ENCODE measurements around the gene ITPKB. TPM values are rescaled to one million over a fixed set of nuclear protein-coding genes. Genes with fewer than 3 reads are reported as not detected.

The ITPKB gene
- polyA plus RNA-seq, 2 donors, result 6.5 to 8.1 TPM

DNA sequence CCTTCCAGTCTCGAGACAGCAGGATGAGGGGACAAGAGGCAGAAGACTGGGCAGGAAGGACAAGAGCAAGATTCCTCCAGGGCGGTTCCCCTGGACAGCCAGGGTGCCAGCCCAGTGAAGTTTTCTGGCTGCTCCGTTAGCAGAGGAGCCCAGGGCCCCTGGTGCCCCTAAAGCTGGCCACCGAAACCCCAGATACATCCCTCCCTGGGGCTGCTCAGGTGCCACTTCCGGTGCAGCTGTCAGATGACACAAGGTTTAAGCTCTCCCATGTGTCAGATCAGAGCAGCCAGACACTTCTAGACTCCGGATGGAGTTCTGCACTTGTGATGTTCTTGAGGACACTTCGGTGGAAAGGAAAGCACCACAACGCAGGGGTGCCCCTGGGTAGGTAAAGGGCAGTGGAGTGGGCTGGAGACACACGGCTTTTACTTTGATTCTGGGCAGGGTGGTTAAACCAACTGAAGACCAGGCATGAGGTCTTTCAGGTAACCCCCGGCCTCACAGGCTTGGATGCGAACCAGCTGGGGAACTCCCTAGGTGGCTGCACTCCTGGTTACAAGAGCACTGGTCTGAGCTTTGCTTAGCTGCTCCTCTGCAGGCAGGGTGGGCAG is 85.7 kb downstream of the ITPKB start:
- Histone ChIP-seq H3K4me1 (ENCODE audit: control insufficient read depth in 2 of 2, insufficient read depth in 2 of 2, low read length in 1 of 2) (peaks cover 0 to 23% of the 10 kb centered on the region in 2 donors), H3K9me3 (ENCODE audit: control insufficient read depth in 2 of 2, insufficient read depth in 1 of 2, low read depth in 1 of 2, low read length in 1 of 2) (peaks cover 0 to 3% of the 10 kb centered on the region in 2 donors), H3K4me3 (ENCODE audit: low read depth in 1 of 2, low read length in 2 of 2) (no peak overlapping the region), H3K27me3 (ENCODE audit: control insufficient read depth in 1 of 2, insufficient read depth in 2 of 2, low read length in 2 of 2) (no peaks in the 10 kb centered on the region), H3K27ac (ENCODE audit: low read depth in 2 of 2, low read length in 1 of 2) (peak overlapping the region in 1 of 2 donors; percentile 25), H3K36me3 (ENCODE audit: control insufficient read depth in 2 of 2, insufficient read depth in 2 of 2, low read length in 1 of 2) (peaks cover 4 to 5% of the 10 kb centered on the region in 2 donors)
- WGBS, 2 donors, result 74 to 84% methylated on average over 11 of the region's 11 CpGs

- H3K27me3 ChIP-seq (ENCODE audit: control insufficient read depth in 1 of 2, insufficient read depth in 2 of 2, low read length in 2 of 2), result no peaks in the 10 kb centered on the region
- H3K4me1 ChIP-seq (ENCODE audit: control insufficient read depth in 2 of 2, insufficient read depth in 2 of 2, low read length in 1 of 2), result peaks cover 0 to 21% of the 10 kb centered on the region in 2 donors
- H3K36me3 ChIP-seq (ENCODE audit: control insufficient read depth in 2 of 2, insufficient read depth in 2 of 2, low read length in 1 of 2), result peaks cover 12 to 13% of the 10 kb centered on the region in 2 donors
- WGBS, 2 donors, result 86 to 90% methylated on average over 6 of the region's 6 CpGs
- H3K27ac ChIP-seq (ENCODE audit: low read depth in 2 of 2, low read length in 1 of 2), result no peak overlapping the region
- no peak overlapping the region for H3K4me3 ChIP-seq (ENCODE audit: low read depth in 1 of 2, low read length in 2 of 2)
- peaks cover 0 to 3% of the 10 kb centered on the region in 2 donors for H3K9me3 ChIP-seq (ENCODE audit: control insufficient read depth in 2 of 2, insufficient read depth in 1 of 2, low read depth in 1 of 2, low read length in 1 of 2)
Measured at GRCh38 chr1:226652613-226653012, 86.5 kb downstream of the ITPKB start.

- Histone ChIP-seq H3K4me3 (ENCODE audit: low read depth in 1 of 2, low read length in 2 of 2) (no peak overlapping the region), H3K27ac (ENCODE audit: low read depth in 2 of 2, low read length in 1 of 2) (no peak overlapping the region), H3K4me1 (ENCODE audit: control insufficient read depth in 2 of 2, insufficient read depth in 2 of 2, low read length in 1 of 2) (peaks cover 0 to 18% of the 10 kb centered on the region in 2 donors), H3K9me3 (ENCODE audit: control insufficient read depth in 2 of 2, insufficient read depth in 1 of 2, low read depth in 1 of 2, low read length in 1 of 2) (peaks cover 0 to 3% of the 10 kb centered on the region in 2 donors), H3K36me3 (ENCODE audit: control insufficient read depth in 2 of 2, insufficient read depth in 2 of 2, low read length in 1 of 2) (peaks cover 14 to 22% of the 10 kb centered on the region in 2 donors), H3K27me3 (ENCODE audit: control insufficient read depth in 1 of 2, insufficient read depth in 2 of 2, low read length in 2 of 2) (no peaks in the 10 kb centered on the region)
- 82 to 85% methylated on average over 4 of the region's 4 CpGs for WGBS, 2 donors
Measured at GRCh38 chr1:226651732-226652105, 87.4 kb downstream of the ITPKB start.

DNA sequence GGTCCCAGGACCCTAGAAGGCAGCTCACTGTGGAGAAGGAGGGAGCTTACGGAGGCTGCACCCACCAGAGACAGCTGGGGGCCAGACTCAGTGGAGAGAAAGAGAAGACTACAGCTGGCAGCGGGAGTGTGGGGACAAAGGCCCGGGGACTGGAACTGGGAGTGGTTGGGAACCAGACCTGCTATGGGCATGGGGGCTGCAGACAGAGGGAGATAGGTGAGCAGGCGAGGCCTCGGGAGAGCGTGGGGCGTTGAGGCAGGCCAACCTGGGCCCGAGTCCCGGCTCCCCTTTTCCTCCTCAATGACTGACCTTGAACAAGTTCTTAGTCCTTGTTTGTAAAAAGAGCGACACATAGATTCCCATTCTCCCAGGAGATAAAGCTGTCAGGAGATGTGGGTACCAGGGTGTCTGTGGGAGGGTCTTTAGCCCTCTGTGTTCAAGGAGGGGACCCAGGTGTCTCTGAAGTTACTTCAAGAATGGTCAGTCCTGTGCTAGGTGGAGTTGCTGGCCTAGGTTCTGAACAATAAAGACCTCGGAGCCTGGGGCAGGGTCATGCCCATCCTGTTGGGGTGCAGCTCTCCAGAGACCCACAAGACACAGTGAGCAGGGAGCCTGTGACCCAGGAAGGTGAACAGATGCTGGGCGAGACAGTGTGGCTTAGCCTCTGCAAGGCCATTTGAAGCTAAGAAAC is 87.9 kb downstream of the ITPKB start:
- WGBS, 2 donors, result 86 to 96% methylated on average over 12 of the region's 12 CpGs
- Histone ChIP-seq H3K9me3 (ENCODE audit: control insufficient read depth in 2 of 2, insufficient read depth in 1 of 2, low read depth in 1 of 2, low read length in 1 of 2) (peaks cover 0 to 3% of the 10 kb centered on the region in 2 donors), H3K36me3 (ENCODE audit: control insufficient read depth in 2 of 2, insufficient read depth in 2 of 2, low read length in 1 of 2) (peaks cover 14 to 23% of the 10 kb centered on the region in 2 donors), H3K4me1 (ENCODE audit: control insufficient read depth in 2 of 2, insufficient read depth in 2 of 2, low read length in 1 of 2) (peaks cover 0 to 15% of the 10 kb centered on the region in 2 donors), H3K27me3 (ENCODE audit: control insufficient read depth in 1 of 2, insufficient read depth in 2 of 2, low read length in 2 of 2) (no peaks in the 10 kb centered on the region), H3K27ac (ENCODE audit: low read depth in 2 of 2, low read length in 1 of 2) (no peak overlapping the region), H3K4me3 (ENCODE audit: low read depth in 1 of 2, low read length in 2 of 2) (no peak overlapping the region)

GRCh38 chr1:226650236-226650841 is 88.7 kb downstream of the ITPKB start:
- H3K27me3 ChIP-seq (ENCODE audit: control insufficient read depth in 1 of 2, insufficient read depth in 2 of 2, low read length in 2 of 2), result no peaks in the 10 kb centered on the region
- peak overlapping the region in 1 of 2 donors; percentile 37 for H3K27ac ChIP-seq (ENCODE audit: low read depth in 2 of 2, low read length in 1 of 2)
- H3K9me3 ChIP-seq (ENCODE audit: control insufficient read depth in 2 of 2, insufficient read depth in 1 of 2, low read depth in 1 of 2, low read length in 1 of 2), result peaks cover 0 to 3% of the 10 kb centered on the region in 2 donors
- 69 to 70% methylated on average over 11 of the region's 11 CpGs for WGBS, 2 donors
- peaks cover 0 to 10% of the 10 kb centered on the region in 2 donors for H3K4me1 ChIP-seq (ENCODE audit: control insufficient read depth in 2 of 2, insufficient read depth in 2 of 2, low read length in 1 of 2)
- H3K36me3 ChIP-seq (ENCODE audit: control insufficient read depth in 2 of 2, insufficient read depth in 2 of 2, low read length in 1 of 2), result peaks cover 14 to 26% of the 10 kb centered on the region in 2 donors
- H3K4me3 ChIP-seq (ENCODE audit: low read depth in 1 of 2, low read length in 2 of 2), result no peak overlapping the region

DNA sequence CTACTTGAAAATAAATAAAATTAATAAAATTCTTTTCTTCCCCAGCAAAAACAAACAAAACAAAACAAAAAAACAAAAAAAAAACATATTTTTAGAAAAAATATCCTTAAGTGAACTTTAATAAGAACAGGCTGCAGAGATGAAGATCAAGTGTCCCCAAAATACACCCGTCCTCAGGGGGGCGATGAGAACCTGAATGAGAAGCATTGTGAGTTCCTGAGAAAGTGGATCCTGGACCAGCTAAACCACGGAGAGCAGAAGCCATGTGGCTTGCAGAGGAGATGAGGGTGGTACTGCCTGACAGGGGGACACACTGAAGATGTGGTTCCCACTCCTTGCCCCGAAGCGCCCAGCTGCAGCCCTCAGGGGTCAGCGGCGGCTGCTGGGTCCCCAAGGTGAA is 89.3 kb downstream of the ITPKB start:
- WGBS, 2 donors, result 67 to 71% methylated on average over 7 of the region's 7 CpGs
- Histone ChIP-seq H3K36me3 (ENCODE audit: control insufficient read depth in 2 of 2, insufficient read depth in 2 of 2, low read length in 1 of 2) (peaks cover 14 to 27% of the 10 kb centered on the region in 2 donors), H3K9me3 (ENCODE audit: control insufficient read depth in 2 of 2, insufficient read depth in 1 of 2, low read depth in 1 of 2, low read length in 1 of 2) (peaks cover 0 to 3% of the 10 kb centered on the region in 2 donors), H3K27me3 (ENCODE audit: control insufficient read depth in 1 of 2, insufficient read depth in 2 of 2, low read length in 2 of 2) (no peaks in the 10 kb centered on the region), H3K4me1 (ENCODE audit: control insufficient read depth in 2 of 2, insufficient read depth in 2 of 2, low read length in 1 of 2) (peaks cover 0 to 16% of the 10 kb centered on the region in 2 donors), H3K27ac (ENCODE audit: low read depth in 2 of 2, low read length in 1 of 2) (peak overlapping the region; percentile 37 to 78), H3K4me3 (ENCODE audit: low read depth in 1 of 2, low read length in 2 of 2) (no peak overlapping the region)

GRCh38 chr1:226649244-226649643 is 89.8 kb downstream of the ITPKB start:
- 96% methylated on average over 8 of the region's 8 CpGs for WGBS, 2 donors

GRCh38 chr1:226648421-226648820 is 90.7 kb downstream of the ITPKB start:
- H3K27ac ChIP-seq (ENCODE audit: low read depth in 2 of 2, low read length in 1 of 2), result no peak overlapping the region
- H3K4me3 ChIP-seq (ENCODE audit: low read depth in 1 of 2, low read length in 2 of 2), result no peak overlapping the region
- H3K9me3 ChIP-seq (ENCODE audit: control insufficient read depth in 2 of 2, insufficient read depth in 1 of 2, low read depth in 1 of 2, low read length in 1 of 2), result peaks cover 0 to 3% of the 10 kb centered on the region in 2 donors
- peaks cover 14 to 39% of the 10 kb centered on the region in 2 donors for H3K36me3 ChIP-seq (ENCODE audit: control insufficient read depth in 2 of 2, insufficient read depth in 2 of 2, low read length in 1 of 2)
- H3K4me1 ChIP-seq (ENCODE audit: control insufficient read depth in 2 of 2, insufficient read depth in 2 of 2, low read length in 1 of 2), result peaks cover 0 to 23% of the 10 kb centered on the region in 2 donors
- 91 to 95% methylated on average over 6 of the region's 6 CpGs for WGBS, 2 donors
- H3K27me3 ChIP-seq (ENCODE audit: control insufficient read depth in 1 of 2, insufficient read depth in 2 of 2, low read length in 2 of 2), result no peaks in the 10 kb centered on the region

More at GRCh38 chr1:226649244-226649643, 89.8 kb downstream of the ITPKB start:
- Histone ChIP-seq H3K27me3 (ENCODE audit: control insufficient read depth in 1 of 2, insufficient read depth in 2 of 2, low read length in 2 of 2) (no peaks in the 10 kb centered on the region), H3K4me1 (ENCODE audit: control insufficient read depth in 2 of 2, insufficient read depth in 2 of 2, low read length in 1 of 2) (peaks cover 0 to 16% of the 10 kb centered on the region in 2 donors), H3K36me3 (ENCODE audit: control insufficient read depth in 2 of 2, insufficient read depth in 2 of 2, low read length in 1 of 2) (peaks cover 14 to 33% of the 10 kb centered on the region in 2 donors), H3K4me3 (ENCODE audit: low read depth in 1 of 2, low read length in 2 of 2) (no peak overlapping the region), H3K27ac (ENCODE audit: low read depth in 2 of 2, low read length in 1 of 2) (peak overlapping the region in 1 of 2 donors; percentile 18), H3K9me3 (ENCODE audit: control insufficient read depth in 2 of 2, insufficient read depth in 1 of 2, low read depth in 1 of 2, low read length in 1 of 2) (peaks cover 0 to 3% of the 10 kb centered on the region in 2 donors)

GRCh38 chr1:226647719-226648118 is 91.4 kb downstream of the ITPKB start:
- peaks cover 14 to 39% of the 10 kb centered on the region in 2 donors for H3K36me3 ChIP-seq (ENCODE audit: control insufficient read depth in 2 of 2, insufficient read depth in 2 of 2, low read length in 1 of 2)
- H3K4me3 ChIP-seq (ENCODE audit: low read depth in 1 of 2, low read length in 2 of 2), result no peak overlapping the region
- no peaks in the 10 kb centered on the region for H3K27me3 ChIP-seq (ENCODE audit: control insufficient read depth in 1 of 2, insufficient read depth in 2 of 2, low read length in 2 of 2)
- peak overlapping the region in 1 of 2 donors; percentile 19 for H3K27ac ChIP-seq (ENCODE audit: low read depth in 2 of 2, low read length in 1 of 2)
- WGBS, 2 donors, result 93 to 95% methylated on average over 8 of the region's 8 CpGs
- peaks cover 0 to 3% of the 10 kb centered on the region in 2 donors for H3K9me3 ChIP-seq (ENCODE audit: control insufficient read depth in 2 of 2, insufficient read depth in 1 of 2, low read depth in 1 of 2, low read length in 1 of 2)
- H3K4me1 ChIP-seq (ENCODE audit: control insufficient read depth in 2 of 2, insufficient read depth in 2 of 2, low read length in 1 of 2), result peaks cover 0 to 30% of the 10 kb centered on the region in 2 donors

Measured in esophagus (tissue), 2 donors.